Retinal pigment epithelial cell (primary cell): ENCODE data around the gene HOMEZ.
A peak's percentile ranks its signal among the peaks of the same experiment; 100 is the strongest.
"Not testable (repeated sequence)": the region's sequence is repeated elsewhere in the genome, so short reads cannot be mapped to it uniquely, and the experiment has no call there.

Experiments
- DNase-seq: peaks from one replicate; pipeline ENCODE4 v3.0.0-alpha.2; 2010; ENCODE audit warnings: low read depth
- H3K4me3 ChIP-seq: 2 replicates; pipeline ENCODE4 v1.5.1; 2011; ENCODE audit warnings: mild to moderate bottlenecking, low read length, control low read depth, moderate library complexity
- CTCF ChIP-seq: conservative IDR thresholded peaks from 2 replicates; pipeline ENCODE4 v1.5.1; 2011; ENCODE audit warnings: low read depth, low read length, control low read depth, inconsistent platforms

Gene HOMEZ

GRCh38 chr14:23284654-23285529 is 1.0 kb downstream of the HOMEZ start:
- DNase-seq, result no peak
- H3K4me3 ChIP-seq, result peak overlapping the region; percentile 88
- TF ChIP-seq CTCF, result no peak

- no peak for DNase-seq
- no peak for TF ChIP-seq CTCF
- no peak overlapping the region for H3K4me3 ChIP-seq
Observed at GRCh38 chr14:23281247-23281646, 4.7 kb downstream of the HOMEZ start.

- DNase-seq, H3K4me3 ChIP-seq: not testable (repeated sequence)
Observed at GRCh38 chr14:23277928-23278327, 8.0 kb downstream of the HOMEZ start.

- DNase-seq, result no peak
- no peak for TF ChIP-seq CTCF
- no peak overlapping the region for H3K4me3 ChIP-seq
Observed at GRCh38 chr14:23277189-23277588, 8.7 kb downstream of the HOMEZ start.

- H3K4me3 ChIP-seq, result no peak overlapping the region
- no peak for TF ChIP-seq CTCF
- no peak for DNase-seq
Observed at GRCh38 chr14:23275412-23275811, 10.5 kb downstream of the HOMEZ start.

GRCh38 chr14:23269193-23269592 is 16.7 kb downstream of the HOMEZ start:
- DNase-seq, result no peak
- no peak overlapping the region for H3K4me3 ChIP-seq
- no peak for TF ChIP-seq CTCF

GRCh38 chr14:23260849-23261248 is 25.1 kb downstream of the HOMEZ start:
- H3K4me3 ChIP-seq, DNase-seq: not testable (repeated sequence)

- H3K4me3 ChIP-seq, result no peak overlapping the region
- no peak for TF ChIP-seq CTCF
- DNase-seq, result no peak
Observed at GRCh38 chr14:23259426-23259825, 26.5 kb downstream of the HOMEZ start.
